Adrenal gland (tissue), 5 donors: ENCODE measurements around the gene TINCR.

Experiments used
- POLR2A ChIP-seq, 2 donors: fragments of 450-650 bp; IDR thresholded peaks; one replicate each; pipeline ENCODE4 v1.6.1; 2017; ENCODE audit warnings: antibody characterized with exemption in 2 of 2, mild to moderate bottlenecking in 2 of 2, moderate library complexity in 1 of 2
- TF ChIP-seq, protein P1 (sequence below), 6 experiments: fragments of 450-650 bp in 4 of 6; fragments of 200-600 bp in 2 of 6; sonication (generic) in 1 of 6; IDR thresholded peaks; 1 replicate in 5 of 6; 2 replicates in 1 of 6; pipeline versions ENCODE4 v1.5.1 to v1.8.0; 2016 to 2021; ENCODE audit warnings: antibody characterized with exemption in 6 of 6, mild to moderate bottlenecking in 2 of 6, moderate library complexity in 1 of 6
- donor health status: DM: no; HTN: no; CAD: no.

DNA sequence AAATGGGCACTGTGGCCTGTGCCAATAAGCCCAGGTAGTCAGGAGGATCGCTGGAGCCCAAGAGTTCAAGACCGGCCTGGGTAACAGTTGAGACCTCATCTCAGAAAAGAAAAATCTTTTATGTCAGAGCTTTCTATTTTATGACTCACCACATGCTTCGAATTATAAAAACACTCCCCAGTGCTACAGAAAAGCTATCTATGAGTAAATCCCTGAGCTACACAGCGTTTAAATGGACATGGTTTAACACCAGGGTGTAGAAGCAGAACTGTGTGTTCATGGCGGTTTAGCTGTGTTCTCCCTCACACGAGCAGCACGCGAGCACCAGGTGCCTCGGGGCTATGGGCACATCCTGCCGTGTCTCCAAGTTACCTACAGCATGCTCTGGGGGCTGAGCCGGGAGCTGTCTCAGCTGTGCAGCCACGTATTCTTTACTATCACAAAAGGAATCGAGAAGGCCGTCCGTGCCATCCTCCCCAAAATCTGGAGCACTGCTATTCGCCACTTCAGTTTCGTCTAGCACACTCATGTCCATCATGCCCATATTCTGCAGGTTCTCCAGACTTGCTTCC is 48.1 kb upstream of the TINCR start:
- TF ChIP-seq POLR2A (IDR thresholded peaks at IDR 0.05): no peak
- TF ChIP-seq, protein P1, sequence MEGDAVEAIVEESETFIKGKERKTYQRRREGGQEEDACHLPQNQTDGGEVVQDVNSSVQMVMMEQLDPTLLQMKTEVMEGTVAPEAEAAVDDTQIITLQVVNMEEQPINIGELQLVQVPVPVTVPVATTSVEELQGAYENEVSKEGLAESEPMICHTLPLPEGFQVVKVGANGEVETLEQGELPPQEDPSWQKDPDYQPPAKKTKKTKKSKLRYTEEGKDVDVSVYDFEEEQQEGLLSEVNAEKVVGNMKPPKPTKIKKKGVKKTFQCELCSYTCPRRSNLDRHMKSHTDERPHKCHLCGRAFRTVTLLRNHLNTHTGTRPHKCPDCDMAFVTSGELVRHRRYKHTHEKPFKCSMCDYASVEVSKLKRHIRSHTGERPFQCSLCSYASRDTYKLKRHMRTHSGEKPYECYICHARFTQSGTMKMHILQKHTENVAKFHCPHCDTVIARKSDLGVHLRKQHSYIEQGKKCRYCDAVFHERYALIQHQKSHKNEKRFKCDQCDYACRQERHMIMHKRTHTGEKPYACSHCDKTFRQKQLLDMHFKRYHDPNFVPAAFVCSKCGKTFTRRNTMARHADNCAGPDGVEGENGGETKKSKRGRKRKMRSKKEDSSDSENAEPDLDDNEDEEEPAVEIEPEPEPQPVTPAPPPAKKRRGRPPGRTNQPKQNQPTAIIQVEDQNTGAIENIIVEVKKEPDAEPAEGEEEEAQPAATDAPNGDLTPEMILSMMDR (IDR thresholded peaks at IDR 0.05): no peak
